ENCODE results near the gene PANK2.
A peak's percentile ranks its signal among the peaks of the same experiment; 100 is the strongest.
"Not testable (repeated sequence)": the region's sequence is repeated elsewhere in the genome, so short reads cannot be mapped to it uniquely, and the experiment has no call there.

The PANK2 gene

GRCh38 chr20:3888622-3889488 lies at the start of gene PANK2:
Gene PANK2 (plus strand): TSS chr20:3889387.
- DNase-seq: peak; percentile 97

- DNase-seq: not testable (repeated sequence)
Observed at GRCh38 chr20:3840201-3840600, 49.0 kb upstream of the PANK2 start.

- no peak for DNase-seq
Observed at GRCh38 chr20:3842348-3842930, 46.7 kb upstream of the PANK2 start.

GRCh38 chr20:3843490-3843889 lies 45.7 kb upstream of the PANK2 start:
- no peak for DNase-seq

GRCh38 chr20:3843990-3844619 lies 45.1 kb upstream of the PANK2 start:
- DNase-seq: not testable (repeated sequence)

- DNase-seq: no peak
Observed at GRCh38 chr20:3846378-3846739, 42.8 kb upstream of the PANK2 start.

- DNase-seq: peak; percentile 87
Observed at GRCh38 chr20:3846740-3847428, 42.3 kb upstream of the PANK2 start, which contains the start of gene MAVS. Gene MAVS (plus strand): TSS chr20:3846834. CDS start chr20:3854625, 7,791 bp downstream.

- DNase-seq: no peak
Observed at GRCh38 chr20:3847429-3847940, 41.7 kb upstream of the PANK2 start.

- DNase-seq: no peak
Observed at GRCh38 chr20:3848565-3848964, 40.6 kb upstream of the PANK2 start.

GRCh38 chr20:3854462-3854871 lies 34.7 kb upstream of the PANK2 start:
- DNase-seq: no peak

GRCh38 chr20:3857405-3857804 lies 31.8 kb upstream of the PANK2 start:
- DNase-seq: no peak

- DNase-seq: no peak
Observed at GRCh38 chr20:3858689-3859088, 30.5 kb upstream of the PANK2 start.

GRCh38 chr20:3861191-3861590 lies 28.0 kb upstream of the PANK2 start:
- DNase-seq: no peak

- no peak for DNase-seq
Observed at GRCh38 chr20:3862333-3862732, 26.9 kb upstream of the PANK2 start.

- no peak for DNase-seq
Observed at GRCh38 chr20:3863317-3863716, 25.9 kb upstream of the PANK2 start.

- DNase-seq: no peak
Observed at GRCh38 chr20:3864518-3864917, 24.7 kb upstream of the PANK2 start.

- DNase-seq: no peak
Observed at GRCh38 chr20:3865152-3865886, 23.9 kb upstream of the PANK2 start.

- DNase-seq: no peak
Observed at GRCh38 chr20:3865887-3866407, 23.2 kb upstream of the PANK2 start.

GRCh38 chr20:3866464-3866863 lies 22.7 kb upstream of the PANK2 start:
- no peak for DNase-seq

- DNase-seq: no peak
Observed at GRCh38 chr20:3867802-3868201, 21.4 kb upstream of the PANK2 start.

GRCh38 chr20:3869839-3870634 lies 19.1 kb upstream of the PANK2 start:
- no peak for DNase-seq
